Activated T-cell treated with anti-CD3 and anti-CD28 coated beads for 24 hours (primary cell): ENCODE measurements around the gene MAP4K3.
"Not testable (repeated sequence)": the region's sequence is repeated elsewhere in the genome, so short reads cannot be mapped to it uniquely, and the experiment has no call there.

Source experiments
- DNase-seq: peaks from one replicate; pipeline ENCODE4 v3.0.0-alpha.2; 2020; ENCODE audit warnings: low read depth

The MAP4K3 gene

GRCh38 chr2:39409697-39410389 lies 27.2 kb downstream of the MAP4K3 start:
- no peak for DNase-seq

GRCh38 chr2:39408351-39409136 lies 28.5 kb downstream of the MAP4K3 start:
- DNase-seq, result no peak

DNA sequence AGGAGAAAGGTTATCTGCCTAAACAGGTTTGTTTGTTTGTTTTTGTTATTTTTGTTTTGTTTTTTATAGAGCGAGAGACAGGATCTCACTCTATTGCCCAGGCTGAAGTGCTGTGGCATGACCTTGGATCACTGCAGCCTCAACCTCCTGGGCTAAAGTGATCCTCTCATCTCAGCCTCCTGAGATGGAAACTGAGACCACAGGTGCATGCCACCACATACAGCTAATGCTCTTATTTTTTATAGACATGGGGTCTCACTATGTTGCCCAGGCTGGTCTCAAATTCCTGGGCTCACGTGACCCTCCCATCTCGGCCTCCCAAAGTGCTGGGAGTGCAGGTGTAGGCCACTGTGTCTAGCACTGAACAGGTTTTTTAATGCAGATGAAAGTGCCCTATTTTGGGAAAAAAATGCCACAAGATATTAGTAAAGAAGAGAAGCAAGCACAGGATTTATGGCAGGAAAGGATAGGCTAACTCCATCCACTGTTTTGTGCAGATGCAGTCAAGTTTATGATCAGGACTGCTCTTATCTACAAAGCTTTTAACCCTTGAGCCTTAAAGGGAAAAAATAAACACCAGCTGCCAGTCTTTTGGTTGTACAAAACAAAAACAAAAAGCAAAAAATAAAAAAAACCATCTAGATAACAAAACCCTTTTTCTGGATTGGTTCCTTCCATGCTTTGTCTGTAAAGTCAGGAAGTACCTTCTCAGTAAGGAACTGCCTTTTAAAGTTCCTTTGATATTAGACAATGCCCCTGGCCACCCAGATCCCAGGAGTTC lies 29.4 kb downstream of the MAP4K3 start:
- no peak for DNase-seq

DNA sequence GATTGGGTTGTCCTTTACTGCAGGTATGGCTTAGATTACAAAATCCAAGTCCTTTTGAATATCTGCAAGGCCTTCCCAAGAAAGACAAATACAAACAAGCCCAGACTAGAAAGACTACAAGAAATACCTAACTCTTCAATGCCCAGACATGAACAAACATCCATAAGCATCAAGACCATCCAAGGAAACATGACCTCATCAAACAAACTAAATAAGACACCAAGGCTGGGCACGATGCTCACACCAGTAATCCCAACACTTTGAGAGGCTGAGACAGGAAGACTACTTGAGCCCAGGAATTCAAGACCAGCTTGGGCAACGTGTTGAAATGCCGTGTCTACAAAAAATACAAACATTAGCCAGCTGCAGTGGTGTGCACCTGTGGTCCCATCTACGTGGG lies 31.7 kb downstream of the MAP4K3 start:
- no peak for DNase-seq

- no peak for DNase-seq
These were observed 33.8 kb downstream of the MAP4K3 start for GRCh38 chr2:39403311-39403710.

DNA sequence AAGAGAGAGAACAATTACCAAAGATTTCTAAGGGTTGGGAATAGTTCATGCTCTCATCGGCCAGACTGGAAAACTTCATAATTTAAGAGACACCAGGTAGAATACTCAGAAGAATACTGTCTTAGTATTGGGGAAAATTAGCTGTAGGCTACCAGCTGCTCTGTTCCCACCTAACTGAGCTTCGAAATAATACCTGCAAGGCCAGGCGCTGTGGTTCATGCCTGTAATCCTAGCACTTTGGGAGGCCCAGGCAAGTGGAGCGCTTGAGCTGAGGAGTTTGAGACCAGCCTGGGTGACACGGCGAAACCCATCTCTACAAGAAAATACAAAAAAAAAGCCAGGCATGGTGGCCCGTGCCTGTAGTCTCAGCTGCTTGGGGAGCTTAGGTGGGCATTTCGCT lies 35.8 kb downstream of the MAP4K3 start:
- DNase-seq, result no peak

DNA sequence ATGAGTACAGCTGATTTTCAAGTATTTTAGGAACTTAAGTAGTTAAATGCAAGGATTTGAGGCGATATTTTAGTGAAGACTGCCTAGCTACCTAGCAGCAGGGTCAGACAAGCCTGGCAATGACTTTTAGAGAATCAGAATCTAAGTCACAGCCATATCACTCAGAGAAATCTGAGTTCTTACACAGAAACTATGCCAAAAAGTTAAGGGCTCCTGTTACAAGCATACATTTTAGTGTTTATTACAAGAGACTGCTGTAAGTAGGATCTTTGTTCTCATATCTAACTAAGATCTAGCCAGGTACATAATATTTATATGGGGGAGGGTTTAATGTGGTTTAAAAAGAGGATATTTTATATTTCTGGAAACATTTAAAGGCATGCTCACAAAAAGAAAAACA lies 37.5 kb downstream of the MAP4K3 start:
- DNase-seq, result no peak

DNA sequence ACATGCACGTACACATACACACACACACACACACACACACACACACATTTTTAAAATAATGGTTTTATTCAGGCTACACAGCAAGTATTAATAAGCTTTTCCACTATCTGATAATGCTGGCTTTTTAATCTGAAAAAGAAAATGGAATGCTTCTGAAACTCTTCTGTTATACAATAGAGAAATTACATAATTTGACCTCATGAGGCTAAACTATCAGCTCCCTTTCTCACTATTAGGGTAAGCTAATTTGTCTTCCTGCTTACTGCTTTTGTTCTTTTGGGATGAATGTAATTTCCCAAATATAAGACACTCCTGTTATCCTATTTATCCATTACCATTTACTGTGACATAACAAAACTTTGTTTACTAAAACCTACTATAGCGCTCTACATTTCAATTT lies 41.8 kb downstream of the MAP4K3 start:
- DNase-seq, result no peak

DNA sequence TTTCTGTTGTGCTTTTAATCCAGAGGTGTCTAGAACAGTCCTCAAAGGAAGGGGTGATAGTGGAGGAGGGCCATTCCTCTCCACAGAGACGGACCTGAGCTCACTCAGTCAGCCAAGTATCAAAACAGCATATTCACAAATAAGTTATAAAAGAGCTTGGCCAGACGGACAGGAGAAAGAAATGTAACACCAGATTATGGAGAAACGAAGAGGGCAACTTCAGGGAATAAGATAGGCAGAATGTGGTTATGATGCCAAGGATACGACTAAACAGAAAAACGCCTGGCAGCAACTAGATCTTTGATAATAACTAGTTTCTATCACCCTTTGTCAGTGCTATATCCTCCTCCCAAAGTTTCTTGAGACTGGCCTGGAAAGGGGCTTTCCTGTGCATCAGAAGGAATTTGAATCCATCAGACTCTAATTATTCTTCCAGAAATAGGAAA lies 42.5 kb downstream of the MAP4K3 start:
- DNase-seq, result no peak

GRCh38 chr2:39392672-39393071 lies 44.4 kb downstream of the MAP4K3 start:
- no peak for DNase-seq

DNA sequence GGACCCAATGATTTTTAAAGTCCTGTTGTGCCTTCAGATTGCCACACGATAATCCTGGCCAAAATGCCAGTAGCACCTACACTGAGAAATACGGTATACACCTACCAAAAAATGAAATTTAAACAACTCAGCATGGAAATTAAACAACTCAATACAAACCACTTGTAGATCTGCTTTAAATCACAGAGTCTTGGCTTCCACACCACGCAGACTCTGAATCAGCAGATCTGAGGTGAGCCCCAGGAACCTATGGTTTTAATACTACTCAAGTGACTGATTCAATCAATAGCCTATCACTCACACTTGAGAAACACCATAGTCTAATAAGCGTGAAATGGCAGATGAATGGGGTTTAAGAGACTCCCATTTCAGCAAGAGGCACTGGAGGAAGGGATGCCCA lies 46.9 kb downstream of the MAP4K3 start:
- no peak for DNase-seq

DNA sequence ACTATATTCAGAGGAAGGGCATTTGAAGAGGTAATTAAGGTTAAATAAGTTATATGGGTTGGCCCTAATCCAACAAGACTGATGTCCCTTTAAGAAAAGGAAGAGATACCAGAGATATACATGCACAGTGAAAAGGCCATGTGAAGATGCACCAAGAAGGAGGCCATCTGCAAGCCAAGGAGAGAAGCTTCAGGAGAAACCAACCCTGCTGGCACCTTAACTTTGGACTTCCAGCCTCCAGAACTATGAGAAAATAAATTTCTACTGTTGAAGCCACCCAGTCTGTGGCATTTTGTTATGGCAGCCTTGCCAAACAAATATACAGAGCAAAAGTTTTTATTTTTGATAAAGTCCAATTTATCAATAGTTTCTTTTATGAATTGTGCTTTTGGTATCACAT lies 51.0 kb downstream of the MAP4K3 start:
- DNase-seq, result no peak

GRCh38 chr2:39385172-39385571 lies 51.9 kb downstream of the MAP4K3 start:
- no peak for DNase-seq

- not testable (repeated sequence) for DNase-seq
These were observed 53.0 kb downstream of the MAP4K3 start for GRCh38 chr2:39384071-39384470.

DNA sequence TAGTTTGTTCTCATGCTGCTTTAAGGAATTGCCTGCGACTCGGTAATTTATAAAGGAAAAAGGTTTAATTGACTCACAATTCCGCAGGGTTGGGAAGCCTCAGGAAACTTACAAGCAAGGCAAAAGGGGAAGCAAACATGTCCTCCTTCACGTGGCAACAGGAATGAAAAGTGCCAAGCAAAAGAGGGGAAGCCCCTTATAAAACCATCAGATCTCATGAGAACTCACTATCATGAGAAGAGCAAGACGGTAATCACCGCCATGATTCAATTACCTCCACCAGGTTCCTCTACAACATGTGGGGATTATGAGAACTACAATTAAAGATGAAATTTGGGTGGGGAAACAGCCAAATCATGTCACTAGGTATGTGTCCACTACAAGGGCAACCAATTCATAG lies 53.9 kb downstream of the MAP4K3 start:
- no peak for DNase-seq

- no peak for DNase-seq
These were observed 55.4 kb downstream of the MAP4K3 start for GRCh38 chr2:39381653-39382052.

GRCh38 chr2:39380525-39381150 lies 56.4 kb downstream of the MAP4K3 start:
- no peak for DNase-seq

DNA sequence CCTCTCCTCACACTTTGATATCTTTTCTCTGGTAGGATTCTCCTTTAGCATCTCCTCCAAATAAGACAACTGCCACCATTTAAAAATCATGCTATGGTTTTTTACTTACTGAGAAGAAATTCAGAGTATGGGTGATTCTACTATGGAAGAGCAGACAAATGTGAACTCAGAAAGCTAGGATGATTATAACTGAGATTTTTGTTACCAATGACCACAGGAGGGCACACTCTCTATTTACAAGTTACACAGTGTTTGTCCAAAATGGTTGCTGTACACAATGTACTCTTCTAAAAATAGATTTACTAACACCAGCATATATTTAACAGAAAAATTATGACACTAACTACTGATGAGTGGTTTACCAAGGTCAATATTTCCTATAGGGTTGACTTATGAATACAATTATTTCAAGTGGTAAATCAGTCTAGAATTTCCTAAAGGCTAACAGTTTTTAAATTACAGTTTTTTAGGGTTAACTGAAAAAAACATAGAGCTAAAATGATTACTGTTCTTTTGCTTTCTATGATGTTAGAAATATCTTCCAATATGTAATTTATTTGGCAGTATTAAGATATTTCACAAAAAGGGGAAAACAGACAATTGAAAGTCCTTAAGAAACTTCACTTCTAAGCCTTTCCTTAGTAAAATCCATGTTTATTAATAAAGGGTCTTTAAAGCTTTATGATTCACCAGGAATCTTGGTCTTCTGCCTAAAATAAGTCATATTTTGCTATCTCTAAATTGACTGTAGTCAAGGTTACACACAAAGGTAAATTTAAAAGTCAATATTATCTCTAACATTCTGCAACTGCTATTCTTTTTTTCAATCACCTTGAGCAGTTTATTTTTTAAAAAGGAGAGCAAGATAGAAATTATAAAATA lies 57.2 kb downstream of the MAP4K3 start:
- no peak for DNase-seq

DNA sequence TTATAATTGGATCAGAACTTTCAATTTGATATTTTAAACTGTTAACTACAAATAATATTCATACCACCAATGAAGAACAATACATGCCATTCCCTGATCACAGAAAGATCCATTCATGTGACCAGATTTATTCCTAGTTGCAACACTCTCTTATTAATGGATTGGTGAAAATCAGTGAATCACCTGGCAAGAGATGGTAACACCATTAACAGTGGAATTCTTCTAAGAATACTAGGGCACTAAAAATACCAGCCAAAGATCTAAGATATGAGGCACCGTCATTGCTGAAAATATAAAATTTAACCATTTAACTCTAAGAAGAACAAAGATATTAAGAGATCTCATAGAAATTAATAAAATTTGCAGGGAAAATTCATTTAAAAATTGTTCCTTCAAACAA lies 58.1 kb downstream of the MAP4K3 start:
- no peak for DNase-seq

DNA sequence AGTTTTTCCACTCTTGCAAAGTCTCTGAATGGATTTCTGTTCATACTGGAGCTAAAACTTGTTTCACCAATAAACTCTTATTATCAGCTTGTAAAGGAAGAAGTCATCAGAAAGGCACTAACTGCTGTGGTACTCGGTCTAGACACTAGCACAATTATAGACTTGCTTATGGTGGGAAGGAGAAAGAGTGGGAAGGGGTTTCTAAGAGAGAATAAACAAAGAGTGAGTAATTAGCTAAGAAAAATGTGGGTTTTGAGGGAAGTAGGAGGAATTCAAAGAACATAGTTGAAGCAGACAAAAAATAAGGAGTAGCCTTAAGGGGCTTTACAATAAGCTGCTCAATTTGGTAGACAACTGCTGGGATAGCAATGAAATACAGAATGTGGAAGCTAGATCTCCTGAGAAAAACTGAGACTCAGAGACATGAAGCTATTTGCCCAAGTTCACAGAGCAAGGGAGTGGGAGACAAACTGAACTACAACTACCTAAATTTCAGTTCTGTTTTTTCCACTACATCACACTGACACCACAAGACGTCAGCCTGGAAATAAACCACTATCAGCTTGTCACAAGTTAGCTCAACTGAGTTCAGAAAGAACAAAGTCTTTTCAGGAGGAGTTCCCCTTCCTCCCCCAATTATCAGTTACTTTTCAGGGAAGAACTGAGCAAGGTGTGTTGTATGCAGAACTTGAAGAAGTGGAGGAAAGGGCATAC lies 59.7 kb downstream of the MAP4K3 start:
- peak; percentile 18 for DNase-seq

DNA sequence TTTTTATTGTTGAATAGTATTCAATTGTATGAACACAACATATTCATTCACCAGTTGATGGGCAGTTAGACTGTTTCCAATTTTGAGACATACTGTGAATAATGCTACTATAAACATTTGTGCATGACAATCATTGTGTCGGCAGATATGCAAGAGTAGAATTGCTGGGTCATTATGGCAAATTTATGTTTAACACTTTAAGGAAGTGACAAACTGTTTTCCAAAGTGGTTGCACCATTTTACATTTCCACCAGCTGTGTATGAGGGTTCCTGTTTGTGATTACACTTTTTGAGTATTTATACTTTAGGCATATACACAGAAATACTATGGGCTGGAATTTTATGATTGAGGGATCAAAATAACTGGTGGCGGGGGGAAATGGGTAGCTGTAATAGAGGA lies 61.2 kb downstream of the MAP4K3 start:
- DNase-seq, result no peak
